Stimulated activated CD8-positive, alpha-beta memory T cell treated with anti-CD3 and anti-CD28 coated beads, Interleukin-7, amount 100 ng/mL, for 1 hour (primary cell): ENCODE results near the gene ST3GAL3.
A peak's percentile ranks its signal among the peaks of the same experiment; 100 is the strongest.
"Not testable (repeated sequence)": the region's sequence is repeated elsewhere in the genome, so short reads cannot be mapped to it uniquely, and the experiment has no call there.

Experiments used
- DNase-seq, 2 donors: peaks; one replicate each; pipeline ENCODE4 v3.0.0-alpha.2; 2020; ENCODE audit warnings: low read depth in 2 of 2

The ST3GAL3 gene

GRCh38 chr1:43819357-43819756 lies 112.0 kb downstream of the ST3GAL3 start:
- no peak for DNase-seq

DNA sequence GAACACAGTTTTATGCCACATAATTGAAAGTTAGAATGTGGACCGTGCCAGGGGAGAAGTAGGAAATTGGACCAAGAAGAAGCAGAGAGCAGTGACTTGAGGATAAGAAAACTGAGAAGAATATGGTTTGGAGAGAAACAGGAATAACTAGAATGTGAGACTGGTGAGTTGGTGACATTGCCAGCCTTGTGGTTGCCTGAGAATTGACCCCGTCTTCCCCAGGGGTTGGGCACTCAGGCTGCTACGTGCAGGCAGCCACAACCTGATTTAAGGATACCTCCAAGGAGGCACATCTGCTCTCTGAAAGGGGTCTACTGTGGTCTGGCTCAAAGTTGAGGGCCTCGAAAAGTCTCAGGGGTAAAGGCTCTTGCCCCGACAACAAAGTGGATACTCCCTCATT lies 114.1 kb downstream of the ST3GAL3 start:
- no peak for DNase-seq

- no peak for DNase-seq
These were observed 114.8 kb downstream of the ST3GAL3 start for GRCh38 chr1:43822040-43822690.

- DNase-seq, result no peak
These were observed 117.5 kb downstream of the ST3GAL3 start for GRCh38 chr1:43824795-43825194.

GRCh38 chr1:43828574-43828973 lies 121.2 kb downstream of the ST3GAL3 start:
- DNase-seq, result no peak

DNA sequence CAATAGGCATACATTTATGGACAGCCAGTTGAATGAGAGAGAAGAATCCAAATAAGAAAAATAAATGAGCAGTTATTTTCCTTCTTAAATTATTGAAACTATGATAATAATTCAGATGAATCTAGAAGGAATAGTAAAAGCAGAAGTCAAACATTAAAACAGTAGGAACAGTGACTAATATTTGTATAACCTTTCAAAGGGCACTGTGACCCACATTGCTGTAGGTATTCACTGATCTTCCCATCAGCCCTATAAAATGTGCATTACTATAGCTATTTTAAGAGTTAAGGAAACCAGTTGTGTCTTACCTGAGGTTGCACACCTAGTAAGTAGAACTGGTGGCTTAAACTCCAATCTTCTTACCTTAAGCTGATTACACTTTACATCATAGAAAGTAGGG lies 123.5 kb downstream of the ST3GAL3 start:
- DNase-seq, result no peak

- DNase-seq, result no peak
These were observed 124.5 kb downstream of the ST3GAL3 start for GRCh38 chr1:43831851-43832250.

DNA sequence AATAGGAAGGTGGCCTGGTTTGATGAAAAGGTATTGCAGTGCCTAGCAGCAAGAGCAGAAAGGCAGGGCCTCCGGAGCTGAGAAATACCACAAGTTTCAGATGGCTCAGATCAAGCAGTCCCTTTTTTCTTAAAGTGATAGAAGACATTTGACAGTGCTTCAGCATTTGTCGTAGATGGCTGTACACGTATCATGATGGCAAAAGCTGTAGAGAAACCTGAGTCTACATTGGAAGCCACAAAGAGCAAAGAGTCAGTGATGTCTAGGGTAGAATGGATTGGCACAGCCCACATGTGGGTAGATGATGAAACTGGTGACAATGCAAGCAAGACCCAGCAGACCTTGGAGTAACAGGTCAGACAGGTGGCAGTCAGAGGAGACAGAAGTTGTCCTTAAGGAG lies 124.9 kb downstream of the ST3GAL3 start:
- no peak for DNase-seq

DNA sequence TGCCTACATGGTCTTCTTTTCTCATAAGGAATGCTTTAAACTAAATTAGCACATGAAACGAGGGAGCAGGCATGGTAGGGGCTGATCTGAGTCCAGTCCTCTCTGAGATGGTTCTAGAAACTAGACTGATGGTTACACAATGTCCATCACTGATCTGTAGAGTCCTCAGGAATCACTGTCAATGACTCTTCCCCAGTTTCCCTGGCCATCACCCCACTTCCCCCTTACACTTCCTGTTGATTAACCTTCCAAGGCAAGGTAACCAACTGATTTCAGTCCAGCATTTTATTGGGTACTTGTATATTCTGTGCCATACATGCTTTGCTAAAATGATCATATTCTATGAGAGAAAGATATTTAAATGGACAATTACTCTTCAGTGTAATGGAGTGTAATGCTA lies 125.7 kb downstream of the ST3GAL3 start:
- no peak for DNase-seq

DNA sequence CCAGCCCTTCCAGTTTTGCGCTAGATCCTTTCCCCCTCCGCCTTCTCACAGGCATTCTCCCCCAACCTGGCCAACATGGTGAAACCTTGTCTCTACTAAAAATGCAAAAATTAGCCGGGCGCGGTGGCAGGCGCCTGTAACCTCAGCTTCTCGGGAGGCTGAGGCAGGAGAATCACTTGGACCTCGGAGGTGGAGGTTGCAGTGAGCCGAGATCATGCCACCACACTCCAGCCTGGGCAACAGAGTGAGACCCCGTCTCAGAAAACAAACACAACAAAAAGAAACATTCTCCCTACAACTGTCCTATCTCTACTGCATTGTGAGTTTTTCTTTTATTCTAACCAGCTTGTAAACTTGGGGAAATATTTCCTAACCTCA lies 126.6 kb downstream of the ST3GAL3 start:
- not testable (repeated sequence) for DNase-seq

DNA sequence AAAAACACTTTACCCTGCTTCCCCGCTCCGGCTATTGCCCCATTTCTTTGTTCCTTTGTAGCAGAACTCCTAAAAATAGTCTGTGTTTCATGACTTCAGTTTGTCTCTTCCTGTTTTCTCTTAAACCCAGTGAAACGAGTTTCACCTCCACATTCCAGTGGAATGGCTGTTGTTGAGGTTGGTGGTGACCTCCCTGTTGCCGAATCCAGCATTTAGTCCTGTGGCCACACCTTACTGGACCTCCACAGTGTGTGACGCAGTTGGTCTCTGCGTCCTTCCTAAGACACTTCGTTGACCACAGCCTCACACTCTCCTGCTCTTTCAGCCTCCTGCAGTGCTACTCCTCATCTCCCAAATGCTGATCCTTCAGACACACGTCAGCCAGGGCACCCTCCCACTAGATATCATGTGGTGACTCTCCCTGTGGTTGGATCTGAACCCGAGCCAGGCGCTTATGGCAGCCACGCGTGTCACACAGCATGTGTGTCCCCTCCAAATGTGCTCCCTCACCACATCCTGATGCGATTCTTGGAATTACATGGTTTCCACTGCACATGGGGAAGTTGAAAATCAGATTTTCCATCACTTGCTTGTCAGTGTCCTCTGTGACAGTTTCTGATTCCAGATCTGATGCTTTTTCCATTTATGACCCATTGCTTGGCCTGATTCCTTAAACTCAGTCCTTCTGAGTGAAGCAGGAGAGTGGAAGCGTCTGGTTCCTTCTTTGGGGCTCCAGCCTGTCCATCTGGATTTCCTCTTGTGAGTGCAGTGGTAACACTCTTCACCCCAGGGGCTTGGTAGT lies 127.1 kb downstream of the ST3GAL3 start:
- DNase-seq, result no peak

GRCh38 chr1:43835082-43836021 lies 128.0 kb downstream of the ST3GAL3 start:
- no peak for DNase-seq

- DNase-seq, result peak; percentile 35 to 36
These were observed 129.1 kb downstream of the ST3GAL3 start for GRCh38 chr1:43836267-43836951.

DNA sequence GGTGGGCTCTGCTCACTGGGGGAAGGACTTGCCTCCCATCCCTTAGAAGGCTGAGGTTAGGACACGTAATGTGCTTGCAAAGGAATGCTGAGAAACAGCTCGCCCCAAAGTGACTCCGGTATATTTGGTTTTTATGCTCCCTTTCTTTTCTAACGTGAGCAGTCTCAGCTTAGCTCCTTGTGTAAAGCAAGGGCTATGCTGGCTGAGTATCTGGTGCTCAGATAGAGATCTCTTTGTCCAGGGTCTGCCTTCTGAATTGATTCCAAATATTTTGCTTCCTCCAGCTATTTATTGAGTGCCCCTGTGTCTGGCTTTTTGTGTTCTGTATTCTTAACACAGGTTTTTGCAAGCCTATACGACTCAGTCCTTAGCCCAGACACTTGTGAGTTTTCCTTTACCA lies 131.7 kb downstream of the ST3GAL3 start:
- DNase-seq, result no peak

- DNase-seq, result no peak
These were observed 134.2 kb downstream of the ST3GAL3 start for GRCh38 chr1:43841321-43842174.

DNA sequence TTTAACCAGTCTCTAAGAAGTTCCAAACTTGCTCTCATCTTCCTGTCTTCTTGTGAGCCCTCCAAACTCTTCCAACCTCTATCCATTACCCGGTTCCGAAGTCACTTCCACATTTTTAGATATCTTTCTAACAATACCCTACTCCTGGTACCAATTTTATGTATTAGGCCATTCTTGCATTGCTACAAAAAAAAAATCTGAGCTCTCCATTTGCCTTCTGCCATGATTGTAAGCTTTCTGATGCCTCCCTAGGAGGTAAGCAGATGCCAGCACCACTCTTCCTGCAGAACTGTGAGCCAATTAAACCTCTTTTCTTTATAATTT lies 134.8 kb downstream of the ST3GAL3 start:
- no peak for DNase-seq

- no peak for DNase-seq
These were observed 136.3 kb downstream of the ST3GAL3 start for GRCh38 chr1:43843684-43844083.

GRCh38 chr1:43844114-43844513 lies 136.8 kb downstream of the ST3GAL3 start:
- DNase-seq, result no peak

GRCh38 chr1:43847290-43847689 lies 140.0 kb downstream of the ST3GAL3 start:
- no peak for DNase-seq

GRCh38 chr1:43847882-43848281 lies 140.5 kb downstream of the ST3GAL3 start:
- no peak for DNase-seq

DNA sequence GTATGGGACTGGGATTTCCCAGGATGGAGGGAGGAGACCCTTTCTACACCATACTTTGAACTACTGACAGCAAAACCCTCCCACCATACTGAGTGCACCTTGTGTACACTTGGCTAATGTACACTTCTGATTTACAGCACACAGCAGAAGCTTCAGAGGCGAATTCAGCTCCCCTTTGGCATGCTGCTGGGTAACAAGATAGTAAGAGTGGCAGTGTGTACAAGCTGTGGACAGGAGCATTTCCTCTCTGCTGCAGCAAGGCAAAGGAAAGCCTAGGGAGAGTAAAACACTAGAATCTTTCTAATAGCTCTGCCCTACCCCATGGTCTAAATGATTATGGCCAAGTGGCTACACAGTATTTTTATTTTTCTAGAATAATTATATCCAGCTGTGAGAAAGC lies 142.3 kb downstream of the ST3GAL3 start:
- DNase-seq, result no peak
